K562 (cell line): ENCODE measurements around the gene XPNPEP1. TPM values are rescaled to one million over a fixed set of nuclear protein-coding genes. Genes with fewer than 3 reads are reported as not detected.

ENCODE experiments used
- CLOCK ChIP-seq: fragments of 250-450 bp; sonication (Bioruptor Pico); IDR thresholded peaks from 2 replicates; pipeline ENCODE4 v1.4.0; 2020; ENCODE audit warnings: mild to moderate bottlenecking, moderate library complexity, borderline replicate concordance
- DACH1 ChIP-seq: fragments of 450-650 bp; IDR thresholded peaks from 2 replicates; pipeline ENCODE4 v1.6.1; 2018; ENCODE audit not compliant: partially characterized antibody
- ETV1 ChIP-seq: fragments of 450-650 bp; conservative IDR thresholded peaks from 2 replicates; pipeline ENCODE4 v1.6.1; 2016; ENCODE audit warnings: missing genetic modification characterization, control low read depth, low read depth, missing compliant biosample characterization
- FOSL1 ChIP-seq: fragments of 200-800 bp; sonication (Bioruptor generic); conservative IDR thresholded peaks from 2 replicates; pipeline ENCODE4 v1.6.1; 2016; ENCODE audit warnings: missing genetic modification characterization, missing compliant biosample characterization
- GABPA ChIP-seq: fragments of 200-800 bp; sonication (Bioruptor generic); conservative IDR thresholded peaks from 2 replicates; pipeline ENCODE4 v1.6.1; 2016; ENCODE audit warnings: low read depth, missing genetic modification characterization, missing compliant biosample characterization
- GATAD2B ChIP-seq: fragments of 450-650 bp; IDR thresholded peaks from 2 replicates; pipeline ENCODE4 v1.6.1; 2017; ENCODE audit warnings: mild to moderate bottlenecking, borderline replicate concordance
- KDM5B ChIP-seq: fragments of 200-600 bp; sonication (generic); IDR thresholded peaks from 2 replicates; pipeline ENCODE4 v1.6.1; 2012; ENCODE audit warnings: low read depth, mild to moderate bottlenecking, moderate library complexity, low read length, control low read depth, inconsistent platforms; ENCODE audit not compliant: insufficient replicate concordance
- MXI1 ChIP-seq: IDR thresholded peaks from 2 replicates; pipeline ENCODE4 v1.6.1; 2011; ENCODE audit warnings: low read depth, mild to moderate bottlenecking, improper control_type of control experiment, low read length
- POLR2A ChIP-seq: fragments of 450-650 bp; conservative IDR thresholded peaks from 2 replicates; pipeline ENCODE4 v1.6.1; 2016
- POLR2B ChIP-seq: fragments of 450-650 bp; IDR thresholded peaks from 2 replicates; pipeline ENCODE4 v1.6.1; 2018; ENCODE audit warnings: low read depth; ENCODE audit not compliant: partially characterized antibody
- POLR2H ChIP-seq: IDR thresholded peaks from 2 replicates; pipeline ENCODE4 v1.6.1; 2016; ENCODE audit warnings: missing genetic modification characterization, low read depth, mild to moderate bottlenecking, control low read depth, missing compliant biosample characterization, moderate library complexity
- SIN3A ChIP-seq, 2 experiments: fragments of 150-350 bp in 1 of 2; IDR thresholded peaks; 2 replicates each; pipeline ENCODE4 v1.6.1; 2011 to 2016; ENCODE audit warnings: borderline replicate concordance in 2 of 2, low read depth in 2 of 2, low read length in 2 of 2, mild to moderate bottlenecking in 2 of 2, moderate library complexity in 2 of 2; ENCODE audit not compliant: control insufficient read depth in 1 of 2
- SUPT5H ChIP-seq: fragments of 450-650 bp; IDR thresholded peaks from 2 replicates; pipeline ENCODE4 v1.6.1; 2016
- TAL1 ChIP-seq: fragments of 450-650 bp; IDR thresholded peaks from 2 replicates; pipeline ENCODE4 v1.6.1; 2016; ENCODE audit warnings: mild to moderate bottlenecking
- YBX1 ChIP-seq: fragments of 450-650 bp; IDR thresholded peaks from 2 replicates; pipeline ENCODE4 v1.7.1; 2016; ENCODE audit warnings: mild to moderate bottlenecking
- YY1 ChIP-seq, 3 experiments: IDR thresholded peaks; 2 replicates each; pipeline ENCODE4 v1.6.1; 2011; ENCODE audit warnings: low read length in 2 of 3, mild to moderate bottlenecking in 2 of 3, moderate library complexity in 2 of 3, borderline replicate concordance in 1 of 3, control low read depth in 1 of 3, low read depth in 1 of 3; ENCODE audit not compliant: insufficient read depth in 3 of 3, insufficient replicate concordance in 2 of 3, control insufficient read depth in 1 of 3, insufficient read length in 1 of 3; ENCODE audit errors: extremely low read depth in 1 of 3
- ZNF140 ChIP-seq: fragments of 250-450 bp; sonication (Bioruptor Pico); IDR thresholded peaks from 2 replicates; pipeline ENCODE4 v1.8.0; 2021; ENCODE audit warnings: moderate library complexity, mild to moderate bottlenecking, inconsistent platforms
- ZNF146 ChIP-seq: IDR thresholded peaks from one replicate; pipeline ENCODE4 v1.6.1; 2018; ENCODE audit warnings: missing compliant biosample characterization; ENCODE audit not compliant: unreplicated experiment
- ZNF224 ChIP-seq: sonication (generic); formaldehyde crosslinking; IDR thresholded peaks from 2 replicates; pipeline ENCODE4 v1.8.0; 2022; ENCODE audit warnings: mild to moderate bottlenecking, missing genetic modification reagents
- ZNF444 ChIP-seq: fragments of 250-450 bp; sonication (Bioruptor Pico); IDR thresholded peaks from 2 replicates; pipeline ENCODE4 v1.4.0; 2020; ENCODE audit warnings: mild to moderate bottlenecking, moderate library complexity
- ZNF699 ChIP-seq: fragments of 250-450 bp; sonication (Bioruptor Pico); IDR thresholded peaks from 2 replicates; pipeline ENCODE4 v1.8.0; 2021; ENCODE audit warnings: mild to moderate bottlenecking, moderate library complexity; ENCODE audit not compliant: insufficient replicate concordance
- polyA plus RNA-seq, 8 experiments: library from polyadenylated mRNA; depleted of rRNA in 4 of 8; stranded (reverse) in 5 of 8; unstranded in 3 of 8; fragments of >200 nt; fragmentation: Nextera tagmentation in 2 of 8; fragmentation: Illumina TruSeq in 1 of 8; extraction: Ambion mirVana in 2 of 8; extraction: Trizol in 1 of 8; gene quantifications; 2 replicates each; pipeline versions ENCODE4 v1.2.1 to v1.2.3, GENCODE V29; 2011 to 2014; ENCODE audit warnings: inconsistent platforms in 1 of 8, missing spikeins in 1 of 8
- total RNA-seq, 7 experiments: library from RNA; depleted of rRNA in 6 of 7; stranded (reverse); fragments of >200 nt in 6 of 7; fragmentation: Illumina TruSeq in 2 of 7; extraction: Trizol in 2 of 7; gene quantifications; 2 replicates each; pipeline versions ENCODE4 v1.2.1 to v1.2.3, GENCODE V29; 2011 to 2021; ENCODE audit warnings: low replicate concordance in 1 of 7
- TF ChIP-seq, protein P1 (sequence below): sonication (generic); formaldehyde crosslinking; IDR thresholded peaks from 2 replicates; pipeline ENCODE4 v1.8.0; 2022; ENCODE audit warnings: missing genetic modification reagents, mild to moderate bottlenecking, moderate library complexity, borderline replicate concordance

XPNPEP1 gene
- total and polyA plus RNA-seq, 9 of the 15 experiments (the other 6 are each of a cell fraction or from before 2014, with no cell fraction given), result 24.2 to 93.5 (median 40.1) TPM

GRCh38 chr10:109922976-109923921, at the start of gene XPNPEP1 (continued):
- no peak for TF ChIP-seq MXI1
- TF ChIP-seq POLR2H, result peak; percentile 59; the same call in 1 of the 2 replicates
- TF ChIP-seq FOSL1 (tag), result no peak
- peak; percentile 77 for TF ChIP-seq POLR2A
- peak; percentile 64 for TF ChIP-seq SUPT5H
- TF ChIP-seq ZNF146 (CRISPR knock-in tag), result no peak
- peak; percentile 66 for TF ChIP-seq DACH1
- TF ChIP-seq YY1 (IDR thresholded peaks at IDR 0.05; ENCODE audit: borderline replicate concordance in 1 of 3, control insufficient read depth in 1 of 3, extremely low read depth in 1 of 3, insufficient read depth in 3 of 3, insufficient read length in 1 of 3, insufficient replicate concordance in 2 of 3, low read depth in 1 of 3, low read length in 2 of 3), result peak; percentile 29 to 91 (median 90)
- TF ChIP-seq ZNF444 (CRISPR knock-in tag), result no peak
- TF ChIP-seq ZNF140 (CRISPR knock-in tag), result no peak
- TF ChIP-seq KDM5B, result peak; percentile 94
- TF ChIP-seq YBX1, result no peak
- peak; percentile 58; the same call in 1 of the 2 replicates for TF ChIP-seq GATAD2B
- no peak for TF ChIP-seq GABPA (tag)
- peak; percentile 45 to 58; a peak in 2 of 4 replicates for TF ChIP-seq SIN3A (IDR thresholded peaks at IDR 0.05; ENCODE audit: borderline replicate concordance in 2 of 2, control insufficient read depth in 1 of 2, low read depth in 2 of 2, low read length in 2 of 2)
- TF ChIP-seq, protein P1, sequence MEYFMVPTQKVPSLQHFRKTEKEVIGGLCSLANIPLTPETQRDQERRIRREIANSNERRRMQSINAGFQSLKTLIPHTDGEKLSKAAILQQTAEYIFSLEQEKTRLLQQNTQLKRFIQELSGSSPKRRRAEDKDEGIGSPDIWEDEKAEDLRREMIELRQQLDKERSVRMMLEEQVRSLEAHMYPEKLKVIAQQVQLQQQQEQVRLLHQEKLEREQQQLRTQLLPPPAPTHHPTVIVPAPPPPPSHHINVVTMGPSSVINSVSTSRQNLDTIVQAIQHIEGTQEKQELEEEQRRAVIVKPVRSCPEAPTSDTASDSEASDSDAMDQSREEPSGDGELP (CRISPR knock-in tag), result peak; percentile 97
- no peak for TF ChIP-seq ZNF224 (CRISPR knock-in tag)
- peak; percentile 43 for TF ChIP-seq POLR2B
- TF ChIP-seq TAL1, result no peak
- TF ChIP-seq ETV1 (tag), result no peak
- no peak for TF ChIP-seq ZNF699 (CRISPR knock-in tag)
- no peak for TF ChIP-seq CLOCK (CRISPR knock-in tag)
